IMR-90 (cell line): ENCODE data around the gene LRRC73. TPM values are rescaled to one million over a fixed set of nuclear protein-coding genes. Genes with fewer than 3 reads are reported as not detected.

ENCODE experiments used
- ATAC-seq: fragments of 200-7000 bp; cut with Tn5 transposase; 2 replicates; pipeline ENCODE4 v1.9.1; 2020; ENCODE audit warnings: low read depth, mild to moderate bottlenecking, moderate library complexity
- BruUV-seq: library from RNA; stranded (reverse); fragments of 400-500 nt; replicated peaks from 2 replicates; lab custom pipeline; 2021; lab: Mats Ljungman, UMichigan
- CTCF ChIA-PET: fragments of 300-600 bp; formaldehyde crosslinking; extraction: SDS; loops from one replicate; lab custom pipeline; 2021; ENCODE audit warnings: antibody characterized with exemption; lab: Yijun Ruan, JAX
- POLR2A ChIA-PET: fragments of 300-600 bp; sonication (Branson Sonifier 250); formaldehyde crosslinking; loops from one replicate; lab custom pipeline; 2022; ENCODE audit warnings: antibody characterized with exemption; ENCODE audit not compliant: unreplicated experiment; lab: Charles Lee
- DNase-seq: peaks from one replicate; pipeline ENCODE4 v3.0.0; 2013
- H2AFZ ChIP-seq: replicated peaks from 2 replicates; pipeline ENCODE3; 2013; ENCODE audit warnings: low read length, mild to moderate bottlenecking; ENCODE audit not compliant: poor library complexity
- H2AK5ac ChIP-seq: 2 replicates; pipeline ENCODE4 v1.6.1; 2013; ENCODE audit warnings: low read depth, low read length, inconsistent platforms
- H2AK9ac ChIP-seq: replicated peaks from 2 replicates; pipeline ENCODE3; 2013; ENCODE audit warnings: mild to moderate bottlenecking, low read depth, low read length, moderate library complexity; ENCODE audit not compliant: poor library complexity
- H2BK120ac ChIP-seq: 2 replicates; pipeline ENCODE4 v1.6.1; 2013; ENCODE audit warnings: low read depth, low read length, inconsistent platforms
- H2BK15ac ChIP-seq: 3 replicates; pipeline ENCODE4 v1.6.1; 2013; ENCODE audit warnings: low read depth, low read length, inconsistent platforms
- H2BK20ac ChIP-seq: 2 replicates; pipeline ENCODE4 v1.6.1; 2013; ENCODE audit warnings: low read depth, mild to moderate bottlenecking, inconsistent platforms, low read length, moderate library complexity
- H2BK5ac ChIP-seq: 2 replicates; pipeline ENCODE4 v1.6.1; 2013; ENCODE audit warnings: mild to moderate bottlenecking, low read depth, low read length, inconsistent platforms; ENCODE audit not compliant: poor library complexity, severe bottlenecking
- H3K14ac ChIP-seq: replicated peaks from 2 replicates; pipeline ENCODE4 v1.6.1; 2013; ENCODE audit warnings: low read depth, low read length, inconsistent platforms
- H3K18ac ChIP-seq: 2 replicates; pipeline ENCODE4 v1.6.1; 2013; ENCODE audit warnings: low read depth, low read length, control low read depth
- H3K23ac ChIP-seq: 2 replicates; pipeline ENCODE4 v1.6.1; 2013; ENCODE audit warnings: low read depth, low read length, inconsistent platforms
- H3K27ac ChIP-seq: 2 replicates; pipeline ENCODE4 v1.5.1; 2013; ENCODE audit warnings: mild to moderate bottlenecking, control low read depth, low read length; ENCODE audit not compliant: insufficient read depth
- H3K27me3 ChIP-seq: 2 replicates; pipeline ENCODE4 v1.6.1; 2013; ENCODE audit warnings: low read length; ENCODE audit not compliant: control insufficient read depth, insufficient read depth
- H3K36me3 ChIP-seq: 2 replicates; pipeline ENCODE4 v1.6.1; 2013; ENCODE audit warnings: low read length, mixed read lengths; ENCODE audit not compliant: control insufficient read depth, insufficient read depth
- H3K4ac ChIP-seq: 2 replicates; pipeline ENCODE4 v1.6.1; 2013; ENCODE audit warnings: low read depth, low read length, inconsistent platforms
- H3K4me1 ChIP-seq: 2 replicates; pipeline ENCODE4 v1.6.1; 2013; ENCODE audit warnings: low read length, mixed read lengths; ENCODE audit not compliant: control insufficient read depth, insufficient read depth
- H3K4me2 ChIP-seq: 2 replicates; pipeline ENCODE4 v1.6.1; 2013; ENCODE audit warnings: low read depth, mild to moderate bottlenecking, control low read depth, low read length, moderate library complexity
- H3K4me3 ChIP-seq: 2 replicates; pipeline ENCODE4 v1.5.1; 2013; ENCODE audit warnings: low read depth, mild to moderate bottlenecking, control low read depth, low read length, moderate library complexity; ENCODE audit not compliant: insufficient read depth
- H3K56ac ChIP-seq: 2 replicates; pipeline ENCODE4 v1.6.1; 2013; ENCODE audit warnings: low read length, inconsistent platforms; ENCODE audit not compliant: insufficient read depth; ENCODE audit errors: extremely low read depth
- H3K79me1 ChIP-seq, 2 experiments: 2 replicates each; pipeline ENCODE4 v1.6.1; 2013; ENCODE audit warnings: low read length in 2 of 2, inconsistent platforms in 1 of 2, low read depth in 1 of 2
- H3K9ac ChIP-seq: 2 replicates; pipeline ENCODE4 v1.6.1; 2013; ENCODE audit warnings: low read depth, low read length, control low read depth
- H3K9me1 ChIP-seq: 2 replicates; pipeline ENCODE4 v1.6.1; 2013; ENCODE audit warnings: low read length, inconsistent platforms; ENCODE audit not compliant: insufficient read depth
- H3K9me3 ChIP-seq: 2 replicates; pipeline ENCODE4 v1.6.1; 2013; ENCODE audit warnings: low read length; ENCODE audit not compliant: control insufficient read depth, insufficient read depth
- H4K20me1 ChIP-seq: 2 replicates; pipeline ENCODE4 v1.6.1; 2013; ENCODE audit warnings: low read length, inconsistent platforms; ENCODE audit not compliant: insufficient read depth
- H4K5ac ChIP-seq: 2 replicates; pipeline ENCODE4 v1.6.1; 2013; ENCODE audit warnings: mild to moderate bottlenecking, low read depth, low read length, control low read depth
- H4K8ac ChIP-seq, 2 experiments: 2 replicates each; pipeline ENCODE4 v1.6.1; 2013; ENCODE audit warnings: low read depth in 2 of 2, low read length in 2 of 2, control low read depth in 1 of 2, inconsistent platforms in 1 of 2
- H4K91ac ChIP-seq: 2 replicates; pipeline ENCODE4 v1.6.1; 2013; ENCODE audit warnings: low read depth, low read length, inconsistent platforms; ENCODE audit not compliant: insufficient read depth
- BHLHE40 ChIP-seq: fragments of 150-350 bp; IDR thresholded peaks from 2 replicates; pipeline ENCODE4 v1.6.1; 2016; ENCODE audit warnings: mild to moderate bottlenecking, low read depth, low read length
- CEBPB ChIP-seq: IDR thresholded peaks from 2 replicates; pipeline ENCODE4 v1.6.1; 2012; ENCODE audit warnings: low read depth, low read length, improper control_type of control experiment
- CTCF ChIP-seq: conservative IDR thresholded peaks from 2 replicates; pipeline ENCODE4 v1.5.1; 2012; ENCODE audit warnings: mild to moderate bottlenecking, low read depth, low read length, improper control_type of control experiment
- FOS ChIP-seq: fragments of 150-350 bp; IDR thresholded peaks from 2 replicates; pipeline ENCODE4 v1.6.1; 2016; ENCODE audit warnings: low read depth, low read length
- MAFK ChIP-seq: IDR thresholded peaks from 2 replicates; pipeline ENCODE4 v1.6.1; 2012; ENCODE audit warnings: low read depth, low read length, improper control_type of control experiment
- MAZ ChIP-seq: IDR thresholded peaks from 2 replicates; pipeline ENCODE4 v1.6.1; 2012; ENCODE audit warnings: low read depth, mild to moderate bottlenecking, low read length, improper control_type of control experiment, moderate library complexity, borderline replicate concordance
- MXI1 ChIP-seq: IDR thresholded peaks from 2 replicates; pipeline ENCODE4 v1.6.1; 2012; ENCODE audit warnings: low read depth, mild to moderate bottlenecking, low read length, moderate library complexity, borderline replicate concordance
- NFE2L2 ChIP-seq: fragments of 150-350 bp; IDR thresholded peaks from 2 replicates; pipeline ENCODE4 v1.6.1; 2016; ENCODE audit warnings: low read depth, mild to moderate bottlenecking, low read length
- RAD21 ChIP-seq: IDR thresholded peaks from 2 replicates; pipeline ENCODE4 v1.6.1; 2012; ENCODE audit warnings: low read length, improper control_type of control experiment
- SMC3 ChIP-seq: fragments of 150-350 bp; IDR thresholded peaks from 2 replicates; pipeline ENCODE4 v1.6.1; 2016; ENCODE audit warnings: low read depth, mild to moderate bottlenecking, antibody characterized with exemption, low read length, moderate library complexity
- WGBS, 2 experiments: methylation state at CpG; one replicate each; pipeline versions ENCODE4 v1.1.5 to v1.1.7; 2013; ENCODE audit warnings: missing lambda C conversion rate in 2 of 2; ENCODE audit not compliant: insufficient read length in 1 of 2; ENCODE audit errors: extremely low coverage in 2 of 2; 5-methylcytosine and 5-hydroxymethylcytosine counted together
- dilution Hi-C: fragments of 300-500 bp; cut with HindIII; formaldehyde crosslinking; loops from one replicate; pipeline ENCODE4 v1.14.3; 2018; ENCODE audit warnings: low sequenced_read_pairs; ENCODE audit not compliant: unreplicated experiment
- in situ Hi-C: fragments of 300-500 bp; cut with MboI; formaldehyde crosslinking; loops from 3 replicates; pipeline ENCODE4 v1.14.3; 2019; ENCODE audit warnings: low sequenced_read_pairs, inconsistent platforms, mixed read lengths
- intact Hi-C: fragments of 100-400 bp; cut with micrococcal nuclease; formaldehyde crosslinking; loops from 2 replicates; pipeline ENCODE4 v1.10.0; 2022
- polyA plus RNA-seq, 3 experiments: library from polyadenylated mRNA; depleted of rRNA; stranded (reverse); fragments of >200 nt; gene quantifications; 2 replicates each; pipeline ENCODE4 v1.2.3, GENCODE V29; 2012; ENCODE audit warnings: low replicate concordance in 1 of 3
- total RNA-seq: library from RNA; depleted of rRNA; stranded (reverse); fragments of >200 nt; gene quantifications from 2 replicates; pipeline ENCODE4 v1.2.3, GENCODE V29; 2012

The LRRC73 gene
- total and polyA plus RNA-seq, 2 of the 4 experiments (the other 2 are of a cell fraction), result under 0.01 to 0.31 TPM

DNA sequence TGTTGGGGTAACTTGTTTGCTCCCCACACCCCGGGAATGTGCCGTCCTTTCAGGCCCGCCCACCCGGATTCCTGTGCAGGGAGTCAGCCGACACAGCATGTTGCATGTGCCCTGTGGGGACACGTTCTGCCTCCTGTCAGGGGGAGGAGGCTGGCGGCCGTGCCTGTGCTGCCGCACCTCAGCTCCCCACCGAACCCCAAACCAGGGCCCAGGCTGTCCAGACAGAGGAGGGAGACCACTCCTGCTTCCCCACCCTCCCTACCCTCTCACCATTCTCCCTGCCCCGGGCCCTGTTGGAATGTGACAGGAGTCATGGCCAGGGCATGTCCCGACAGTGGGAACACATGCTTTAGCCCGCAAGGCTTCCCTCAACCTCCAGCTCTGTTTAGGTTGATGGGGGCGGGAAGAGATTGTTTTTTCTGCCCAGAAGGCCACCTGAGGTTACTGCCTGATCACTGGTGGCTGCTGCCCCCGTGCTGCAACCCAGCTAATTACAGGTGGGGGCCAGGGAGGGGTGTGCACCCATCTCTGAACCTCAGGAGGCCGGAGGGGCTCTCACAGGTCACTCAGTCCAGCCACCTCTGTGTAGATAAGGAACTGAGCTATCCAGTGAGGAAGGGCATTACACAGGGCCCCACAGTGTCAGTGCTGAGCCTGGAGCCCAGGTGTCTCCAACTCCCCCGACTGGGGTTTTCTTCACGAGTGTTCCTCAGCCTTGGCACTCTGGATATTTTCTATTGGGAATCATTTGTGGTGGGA lies 13.6 kb downstream of the LRRC73 start:
- dilution Hi-C loops, result no loop called here
- no peak overlapping the region for H3K56ac ChIP-seq
- TF ChIP-seq MAFK, result no peak
- TF ChIP-seq NFE2L2, result no peak
- peak; percentile 74 for TF ChIP-seq SMC3
- peak; percentile 84 for TF ChIP-seq BHLHE40
- peak; percentile 13; the same call in 1 of the 2 replicates for TF ChIP-seq FOS
- TF ChIP-seq CEBPB, result peak; percentile 33; the same call in 1 of the 2 replicates
- peak; percentile 96; the same call in 1 of the 2 replicates for TF ChIP-seq MXI1
- TF ChIP-seq MAZ, result peak; percentile 98
- TF ChIP-seq RAD21, result peak; percentile 85
- peak; percentile 77 for TF ChIP-seq CTCF
- H3K18ac ChIP-seq, result no peak overlapping the region
- peak overlapping the region; percentile 38 for H2AFZ ChIP-seq
- H4K20me1 ChIP-seq, result peaks cover 22% of the 10 kb centered on the region; the same call in 1 of the 2 replicates
- H2AK5ac ChIP-seq, result peak overlapping the region; percentile 80
- peaks cover 46% of the 10 kb centered on the region for H3K4me1 ChIP-seq
- H3K4ac ChIP-seq, result peak overlapping the region; percentile 73
- peak overlapping the region; percentile 80 for H2AK9ac ChIP-seq
- peak overlapping the region; percentile 80 for H4K91ac ChIP-seq
- H3K4me3 ChIP-seq, result no peak overlapping the region
- no peak overlapping the region for H4K5ac ChIP-seq
- WGBS, 2 experiments, result 27% methylated on average over 4 of the region's 18 CpGs; no CpG with 5 or more reads in 1 of the 2 experiments
- peak overlapping the region; percentile 5 for H3K4me2 ChIP-seq
- intact Hi-C loops, result loop anchor here (1.0 to 5.0 kb wide), 2 partner anchors 42 to 129 kb away; partner anchors contain the start of gene ZNF318
- DNase-seq (peak; percentile 62), ATAC-seq (peak; percentile 70)
- H4K8ac ChIP-seq, result peak overlapping the region in 1 of 2 experiments; percentile 63; a peak in 1 of 4 replicates
- H2BK20ac ChIP-seq, result no peak overlapping the region; the same call in 1 of the 2 replicates
- H3K23ac ChIP-seq, result no peak overlapping the region; the same call in 1 of the 2 replicates
- H2BK5ac ChIP-seq, result peak overlapping the region; percentile 71
- H3K27ac ChIP-seq, result peak overlapping the region; percentile 61
- no peaks in the 10 kb centered on the region for H3K27me3 ChIP-seq
- ChIA-PET CTCF (interaction anchor here (0.7 to 3.3 kb wide), 5 partner anchors 10 to 44 kb away, joined by 3 to 17 read pairs (median 3); no protein-coding TSS in a partner anchor), POLR2A (interaction anchor here (0.5 to 0.8 kb wide), 2 partner anchors 16 to 161 kb away, joined by 4 read pairs; no protein-coding TSS in a partner anchor)
- no peak overlapping the region for H3K9ac ChIP-seq
- H2BK15ac ChIP-seq, result no peak overlapping the region
- H3K9me1 ChIP-seq, result peaks cover 34% of the 10 kb centered on the region
- in situ Hi-C loops, result loop anchor here (5.0 to 10.0 kb wide), 2 partner anchors 34 to 52 kb away; no protein-coding TSS in a partner anchor
- BruUV-seq, result no TSS peak
- peaks cover 30% of the 10 kb centered on the region for H3K36me3 ChIP-seq
- no peaks in the 10 kb centered on the region for H3K9me3 ChIP-seq
- peak overlapping the region; percentile 29 for H3K14ac ChIP-seq
- peak overlapping the region; percentile 75 for H2BK120ac ChIP-seq
- peaks cover 34 to 60% of the 10 kb centered on the region in 2 experiments for H3K79me1 ChIP-seq
